ENCODE measurements around the gene PCGF3. TPM values are rescaled to one million over a fixed set of nuclear protein-coding genes. Genes with fewer than 3 reads are reported as not detected.

PCGF3 gene
- total and polyA plus RNA-seq, 10 of the 15 experiments (the other 5 are each of a cell fraction or from before 2014, with no cell fraction given): 2.2 to 43.8 (median 15.9) TPM

GRCh38 chr4:664713-665231 lies 40.9 kb upstream of the PCGF3 start:
- Histone ChIP-seq H2AFZ (ENCODE audit: control insufficient read depth, low read depth, low read length) (no peak overlapping the region), H3K4me1 (ENCODE audit: control insufficient read depth, insufficient read depth, low read length) (no peaks in the 10 kb centered on the region), H3K4me3 (peak overlapping the region; percentile 79; the same call in 1 of the 2 replicates), H3K79me2 (ENCODE audit: control insufficient read depth, insufficient read depth, low read length) (peaks cover 3% of the 10 kb centered on the region), H3K27me3 (replicated peaks in 1 of 2; ENCODE audit: control insufficient read depth in 2 of 2, insufficient read depth in 2 of 2, low read length in 1 of 2) (no peaks in the 10 kb centered on the region), H3K27ac (ENCODE audit: control insufficient read depth, insufficient read depth) (no peak overlapping the region), H3K4me2 (ENCODE audit: control insufficient read depth, insufficient read depth) (peak overlapping the region; percentile 49; the same call in 1 of the 2 replicates), H3K36me3 (ENCODE audit: control insufficient read depth in 2 of 2, insufficient read depth in 2 of 2, low read length in 1 of 2) (no peaks in the 10 kb centered on the region), H4K20me1 (ENCODE audit: control insufficient read depth, insufficient read depth) (no peaks in the 10 kb centered on the region), H3K9ac (ENCODE audit: control insufficient read depth, insufficient read depth, low read length) (no peak overlapping the region), H3K9me3 (replicated peaks; ENCODE audit: control insufficient read depth, insufficient read depth, low read length) (no peaks in the 10 kb centered on the region; the same call in 2 of the 3 replicates)
- DNase-seq (ENCODE audit: low read depth, low spot score): no peak
- SMC1A ChIA-PET (ENCODE audit: uncharacterized antibody, unreplicated experiment): interaction anchor here (0.9 to 1.3 kb wide), 2 partner anchors 61 to 114 kb away, joined by 3 to 4 read pairs; no protein-coding TSS in a partner anchor
- no TSS peak for BruUV-seq (replicated peaks)
- no peak for ATAC-seq
- RAD21 ChIA-PET (ENCODE audit: unreplicated experiment): interaction anchor here (1.4 kb wide), 1 partner anchor 11 kb away, joined by 5 read pairs; no protein-coding TSS in a partner anchor
- no peak for FAIRE-seq
- POLR2A ChIA-PET: interaction anchor here (1.6 to 1.8 kb wide), 2 partner anchors 8 to 11 kb away, joined by 6 to 9 read pairs; no protein-coding TSS in a partner anchor
- in situ Hi-C loops (cut with MboI): no loop called here
- 89% methylated on average over 18 of the region's 24 CpGs for WGBS (ENCODE audit: insufficient coverage, insufficient replicate concordance, low lambda C conversion rate, missing lambda C conversion rate)
- intact Hi-C loops (cut with micrococcal nuclease; ENCODE audit: unreplicated experiment): no loop called here
- CTCF ChIA-PET: interaction anchor here (0.8 to 1.1 kb wide), 5 partner anchors 9 to 62 kb away, joined by 3 to 4 read pairs (median 4); partner anchors contain the start of genes ATP5ME and MYL5
- no peak for TF ChIP-seq HCFC1 (IDR thresholded peaks at IDR 0.05; ENCODE audit: low read length)
- TF ChIP-seq IKZF2 (IDR thresholded peaks at IDR 0.05): no peak
- no peak for TF ChIP-seq BRCA1 (IDR thresholded peaks at IDR 0.05; ENCODE audit: low read depth, low read length)
- TF ChIP-seq RELA (IDR thresholded peaks at IDR 0.05; ENCODE audit: borderline replicate concordance, partially characterized antibody): no peak
- no peak for TF ChIP-seq PAX5 (IDR thresholded peaks at IDR 0.05; ENCODE audit: borderline replicate concordance, low read depth, low read length)
- TF ChIP-seq, protein P1, sequence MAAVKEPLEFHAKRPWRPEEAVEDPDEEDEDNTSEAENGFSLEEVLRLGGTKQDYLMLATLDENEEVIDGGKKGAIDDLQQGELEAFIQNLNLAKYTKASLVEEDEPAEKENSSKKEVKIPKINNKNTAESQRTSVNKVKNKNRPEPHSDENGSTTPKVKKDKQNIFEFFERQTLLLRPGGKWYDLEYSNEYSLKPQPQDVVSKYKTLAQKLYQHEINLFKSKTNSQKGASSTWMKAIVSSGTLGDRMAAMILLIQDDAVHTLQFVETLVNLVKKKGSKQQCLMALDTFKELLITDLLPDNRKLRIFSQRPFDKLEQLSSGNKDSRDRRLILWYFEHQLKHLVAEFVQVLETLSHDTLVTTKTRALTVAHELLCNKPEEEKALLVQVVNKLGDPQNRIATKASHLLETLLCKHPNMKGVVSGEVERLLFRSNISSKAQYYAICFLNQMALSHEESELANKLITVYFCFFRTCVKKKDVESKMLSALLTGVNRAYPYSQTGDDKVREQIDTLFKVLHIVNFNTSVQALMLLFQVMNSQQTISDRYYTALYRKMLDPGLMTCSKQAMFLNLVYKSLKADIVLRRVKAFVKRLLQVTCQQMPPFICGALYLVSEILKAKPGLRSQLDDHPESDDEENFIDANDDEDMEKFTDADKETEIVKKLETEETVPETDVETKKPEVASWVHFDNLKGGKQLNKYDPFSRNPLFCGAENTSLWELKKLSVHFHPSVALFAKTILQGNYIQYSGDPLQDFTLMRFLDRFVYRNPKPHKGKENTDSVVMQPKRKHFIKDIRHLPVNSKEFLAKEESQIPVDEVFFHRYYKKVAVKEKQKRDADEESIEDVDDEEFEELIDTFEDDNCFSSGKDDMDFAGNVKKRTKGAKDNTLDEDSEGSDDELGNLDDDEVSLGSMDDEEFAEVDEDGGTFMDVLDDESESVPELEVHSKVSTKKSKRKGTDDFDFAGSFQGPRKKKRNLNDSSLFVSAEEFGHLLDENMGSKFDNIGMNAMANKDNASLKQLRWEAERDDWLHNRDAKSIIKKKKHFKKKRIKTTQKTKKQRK (IDR thresholded peaks at IDR 0.05; ENCODE audit: low read depth, low read length): no peak
- TF ChIP-seq POLR2AphosphoS2 (IDR thresholded peaks at IDR 0.05; ENCODE audit: low read depth, low read length): no peak
- no peak for TF ChIP-seq LARP7 (IDR thresholded peaks at IDR 0.05)
- TF ChIP-seq MAX (IDR thresholded peaks at IDR 0.05; ENCODE audit: low read depth, low read length): no peak
- TF ChIP-seq EGR1 (IDR thresholded peaks at IDR 0.05; ENCODE audit: borderline replicate concordance in 1 of 2, low read depth in 2 of 2, low read length in 2 of 2): no peak
- TF ChIP-seq HSF1 (IDR thresholded peaks at IDR 0.05; ENCODE audit: low read depth, low read length): no peak
- no peak for TF ChIP-seq TARDBP (IDR thresholded peaks at IDR 0.05; ENCODE audit: borderline replicate concordance)
- no peak for TF ChIP-seq TCF7 (IDR thresholded peaks at IDR 0.05; ENCODE audit: borderline replicate concordance)
- TF ChIP-seq ATF7 (IDR thresholded peaks at IDR 0.05; ENCODE audit: low read depth): no peak
- TF ChIP-seq NRF1 (conservative IDR thresholded peaks at IDR 0.05; ENCODE audit: low read depth, low read length): no peak
- TF ChIP-seq ZNF217 (IDR thresholded peaks at IDR 0.05): no peak

Measured in GM12878 (cell line).